Measurements from ENCODE around the gene MRTFA.

- TF ChIP-seq CTCF (IDR thresholded peaks at IDR 0.05) (no peak), ZFX (IDR thresholded peaks at IDR 0.05; ENCODE audit: borderline replicate concordance) (no peak)
Measured at GRCh38 chr22:40533712-40534378, 102.7 kb downstream of the MRTFA start.

All from 22Rv1 (cell line).